ENCODE results near the gene ARFGEF3. TPM values are rescaled to one million over a fixed set of nuclear protein-coding genes. Genes with fewer than 3 reads are reported as not detected.
"Not testable (repeated sequence)": the region's sequence is repeated elsewhere in the genome, so short reads cannot be mapped to it uniquely, and the experiment has no call there.

ARFGEF3 gene
- total and polyA plus RNA-seq, 4 donors = 9.8 to 45.6 (median 19.9) TPM

DNA sequence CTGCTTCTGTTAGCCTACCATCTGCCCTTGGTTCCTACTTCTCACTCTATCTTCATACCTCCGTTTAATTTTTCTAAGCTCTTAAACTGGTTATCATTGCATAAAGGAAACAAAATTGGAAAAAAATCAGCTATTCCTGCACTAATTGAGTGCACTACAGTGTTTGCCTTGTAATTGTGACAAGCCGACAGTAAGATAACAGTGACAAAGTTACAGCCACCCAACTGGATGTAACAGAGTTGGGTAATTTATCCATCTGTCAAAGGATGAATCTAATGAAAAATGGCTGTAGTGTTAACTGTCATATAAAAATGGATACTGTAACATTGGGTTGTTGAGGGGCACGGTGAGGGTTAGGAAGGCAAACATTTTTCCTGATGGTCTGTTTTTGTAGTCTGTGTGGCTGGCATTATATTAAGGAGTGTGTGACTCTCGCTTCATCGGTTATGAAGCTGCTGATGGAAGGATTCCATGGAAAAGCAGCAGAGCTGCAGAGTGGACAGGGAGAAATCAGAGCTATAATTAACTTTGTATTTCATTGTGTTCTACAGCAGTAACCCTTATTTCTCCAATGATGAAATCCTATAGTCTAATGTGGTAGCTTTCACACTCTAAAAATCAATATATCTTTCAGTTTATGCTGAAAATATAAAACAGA is 43.8 kb downstream of the ARFGEF3 start:
- 67% methylated on average over 2 of the region's 5 CpGs for WGBS (ENCODE audit: insufficient coverage)

DNA sequence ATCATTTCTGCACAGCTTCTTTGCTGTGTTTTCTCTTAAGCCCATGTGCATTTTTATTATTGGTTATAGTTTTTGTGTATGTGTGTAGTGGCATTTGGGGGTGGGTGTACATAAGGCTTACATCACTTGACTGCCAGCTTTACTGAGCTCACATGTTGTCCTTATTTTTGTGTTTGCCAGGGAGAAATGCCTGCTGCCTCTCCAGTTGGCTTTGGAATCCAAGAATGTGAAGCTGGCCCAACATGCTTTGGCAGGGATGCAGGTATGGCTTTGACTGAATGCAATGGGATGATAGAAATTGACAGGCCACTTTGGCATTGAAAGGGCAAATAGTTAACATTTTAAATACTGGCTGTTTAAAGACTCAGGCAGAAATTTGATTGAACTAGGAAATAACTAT is 45.1 kb downstream of the ARFGEF3 start:
- no peak overlapping the region for H3K4me3 ChIP-seq (ENCODE audit: low read depth, low read length)
- no peaks in the 10 kb centered on the region for H3K9me3 ChIP-seq (ENCODE audit: control insufficient read depth, insufficient read depth, low read length)
- H3K27me3 ChIP-seq (ENCODE audit: control insufficient read depth, insufficient read depth, low read length) = no peaks in the 10 kb centered on the region
- peaks cover 4% of the 10 kb centered on the region for H3K4me1 ChIP-seq (ENCODE audit: control insufficient read depth, insufficient read depth, low read length)
- no peaks in the 10 kb centered on the region for H3K36me3 ChIP-seq (ENCODE audit: control insufficient read depth, insufficient read depth, low read length)
- peak in 2 of 6 donors; percentile 32 to 92 for DNase-seq (ENCODE audit: low read depth in 4 of 6, low spot score in 6 of 6)
- no peak overlapping the region for H3K27ac ChIP-seq (ENCODE audit: low read depth, low read length)

More for the DNA sequence above, 43.8 kb downstream of the ARFGEF3 start:
- Histone ChIP-seq H3K27ac (ENCODE audit: low read depth, low read length) (no peak overlapping the region), H3K4me3 (ENCODE audit: low read depth, low read length) (no peak overlapping the region), H3K36me3 (ENCODE audit: control insufficient read depth, insufficient read depth, low read length) (no peaks in the 10 kb centered on the region), H3K4me1 (ENCODE audit: control insufficient read depth, insufficient read depth, low read length) (peaks cover 4% of the 10 kb centered on the region), H3K9me3 (ENCODE audit: control insufficient read depth, insufficient read depth, low read length) (no peaks in the 10 kb centered on the region), H3K27me3 (ENCODE audit: control insufficient read depth, insufficient read depth, low read length) (no peaks in the 10 kb centered on the region)
- peak in 1 of 6 donors; percentile 67 for DNase-seq (ENCODE audit: low read depth in 4 of 6, low spot score in 6 of 6)

DNA sequence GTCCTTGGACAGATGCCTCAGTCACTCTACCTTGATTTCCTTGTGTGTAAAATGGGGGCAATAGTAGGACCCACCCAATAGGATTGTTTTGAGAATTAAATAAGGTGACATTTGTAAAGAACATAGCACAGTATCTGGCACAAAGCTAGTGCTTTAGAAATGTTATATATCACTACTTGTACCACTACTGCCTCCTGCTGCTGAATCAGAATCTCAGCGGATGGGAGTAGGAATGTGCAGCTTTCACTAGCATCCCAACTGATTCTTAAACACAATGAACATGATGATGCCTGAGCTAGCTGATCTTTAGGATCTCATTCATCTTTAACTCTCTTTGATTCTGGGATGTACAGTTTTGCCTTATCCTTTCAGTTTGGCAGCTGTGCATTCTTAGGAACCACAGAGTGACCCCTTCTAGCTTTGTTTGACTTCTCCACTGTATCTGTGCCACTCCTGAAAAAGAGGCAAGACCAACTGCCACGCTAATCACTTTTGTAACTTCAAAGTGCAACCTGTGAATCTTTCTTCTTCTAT is 49.4 kb downstream of the ARFGEF3 start:
- H3K36me3 ChIP-seq (ENCODE audit: control insufficient read depth, insufficient read depth, low read length) = no peaks in the 10 kb centered on the region
- DNase-seq (ENCODE audit: low read depth in 4 of 6, low spot score in 6 of 6) = no peak
- peaks cover 4% of the 10 kb centered on the region for H3K4me1 ChIP-seq (ENCODE audit: control insufficient read depth, insufficient read depth, low read length)
- H3K27me3 ChIP-seq (ENCODE audit: control insufficient read depth, insufficient read depth, low read length) = no peaks in the 10 kb centered on the region
- no peak overlapping the region for H3K4me3 ChIP-seq (ENCODE audit: low read depth, low read length)
- no CpG with 5 or more reads among the region's 2 CpGs for WGBS (ENCODE audit: insufficient coverage)
- no peaks in the 10 kb centered on the region for H3K9me3 ChIP-seq (ENCODE audit: control insufficient read depth, insufficient read depth, low read length)
- H3K27ac ChIP-seq (ENCODE audit: low read depth, low read length) = no peak overlapping the region

DNA sequence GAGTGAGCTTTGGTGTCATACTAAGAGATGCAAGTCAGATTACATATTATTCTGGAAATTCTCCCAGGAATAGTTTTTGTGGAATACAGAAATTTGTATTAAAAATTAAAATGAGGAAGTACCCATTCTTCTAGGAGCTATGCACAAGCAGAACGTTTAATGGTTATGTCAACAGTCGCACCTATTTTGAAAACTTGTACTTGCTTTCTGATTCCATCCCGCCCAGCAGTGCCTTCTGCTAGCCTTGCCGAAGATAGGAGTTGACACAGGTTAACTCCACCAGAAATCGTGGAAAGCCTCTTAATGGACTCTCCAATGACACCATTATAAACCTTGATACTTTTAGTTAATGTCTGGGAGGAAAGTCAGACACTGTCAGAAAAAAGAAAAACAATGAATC is 49.9 kb downstream of the ARFGEF3 start:
- H3K4me1 ChIP-seq (ENCODE audit: control insufficient read depth, insufficient read depth, low read length) = peaks cover 4% of the 10 kb centered on the region
- no peak overlapping the region for H3K27ac ChIP-seq (ENCODE audit: low read depth, low read length)
- DNase-seq (ENCODE audit: low read depth in 4 of 6, low spot score in 6 of 6) = no peak
- no peaks in the 10 kb centered on the region for H3K27me3 ChIP-seq (ENCODE audit: control insufficient read depth, insufficient read depth, low read length)
- H3K9me3 ChIP-seq (ENCODE audit: control insufficient read depth, insufficient read depth, low read length) = no peaks in the 10 kb centered on the region
- H3K4me3 ChIP-seq (ENCODE audit: low read depth, low read length) = no peak overlapping the region
- H3K36me3 ChIP-seq (ENCODE audit: control insufficient read depth, insufficient read depth, low read length) = no peaks in the 10 kb centered on the region
- 93% methylated on average over 2 of the region's 5 CpGs for WGBS (ENCODE audit: insufficient coverage)

DNA sequence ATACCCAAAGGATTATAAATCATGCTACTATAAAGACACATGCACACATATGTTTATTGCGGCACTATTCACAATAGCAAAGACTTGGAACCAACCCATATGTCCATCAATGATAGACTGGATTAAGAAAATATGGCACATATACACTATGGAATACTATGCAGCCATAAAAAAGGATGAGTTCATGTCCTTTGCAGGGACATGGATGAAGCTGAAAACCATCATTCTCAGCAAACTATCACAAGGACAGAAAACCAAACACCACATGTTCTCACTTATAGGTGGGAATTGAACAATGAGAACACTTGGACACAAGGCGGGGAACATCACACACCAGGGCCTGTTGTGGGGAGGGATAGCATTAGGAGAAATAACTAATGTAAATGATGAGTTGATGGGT is 50.8 kb downstream of the ARFGEF3 start:
- not testable (repeated sequence) for H3K4me1 ChIP-seq (ENCODE audit: control insufficient read depth, insufficient read depth, low read length); H3K4me3 ChIP-seq (ENCODE audit: low read depth, low read length); DNase-seq (ENCODE audit: low read depth in 4 of 6, low spot score in 6 of 6); H3K9me3 ChIP-seq (ENCODE audit: control insufficient read depth, insufficient read depth, low read length); H3K27me3 ChIP-seq (ENCODE audit: control insufficient read depth, insufficient read depth, low read length); H3K36me3 ChIP-seq (ENCODE audit: control insufficient read depth, insufficient read depth, low read length); H3K27ac ChIP-seq (ENCODE audit: low read depth, low read length)
- no CpG with 5 or more reads among the region's 2 CpGs for WGBS (ENCODE audit: insufficient coverage)

DNA sequence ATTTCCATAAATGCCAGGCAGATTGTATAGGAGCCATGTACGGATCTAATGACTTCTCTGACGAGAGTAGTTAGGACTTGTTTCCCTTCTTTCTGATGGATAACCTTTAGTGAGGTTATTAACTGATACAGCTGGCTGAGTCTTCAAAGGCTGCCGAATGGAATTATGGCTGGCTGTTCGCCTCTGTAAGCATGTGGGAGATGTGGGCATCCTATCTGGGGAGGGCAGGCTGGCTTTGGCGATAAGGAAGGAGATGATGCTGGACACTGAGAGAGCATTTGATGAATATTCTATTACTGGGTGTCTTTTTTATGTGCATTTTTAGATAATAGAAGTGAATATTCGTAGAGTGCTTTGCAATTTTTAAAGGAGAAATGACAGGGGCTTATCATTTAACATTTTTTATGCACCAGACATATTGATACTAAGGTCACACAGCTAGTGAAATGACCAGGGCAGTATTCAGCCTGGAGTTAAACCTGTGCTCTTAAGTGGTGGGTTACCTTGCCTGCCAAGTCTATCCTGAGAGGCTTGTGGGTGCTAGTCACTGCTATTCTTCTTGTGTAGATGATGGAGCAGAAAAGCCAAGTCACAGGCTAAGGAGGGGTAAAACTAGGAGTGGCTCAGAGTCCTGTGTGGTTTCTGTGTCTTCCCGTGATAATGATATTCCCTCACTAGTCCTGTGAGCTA is 53.5 kb downstream of the ARFGEF3 start:
- no peaks in the 10 kb centered on the region for H3K27me3 ChIP-seq (ENCODE audit: control insufficient read depth, insufficient read depth, low read length)
- no peaks in the 10 kb centered on the region for H3K9me3 ChIP-seq (ENCODE audit: control insufficient read depth, insufficient read depth, low read length)
- no peaks in the 10 kb centered on the region for H3K36me3 ChIP-seq (ENCODE audit: control insufficient read depth, insufficient read depth, low read length)
- no peaks in the 10 kb centered on the region for H3K4me1 ChIP-seq (ENCODE audit: control insufficient read depth, insufficient read depth, low read length)
- WGBS (ENCODE audit: insufficient coverage) = 50% methylated on average over 5 of the region's 7 CpGs
- H3K27ac ChIP-seq (ENCODE audit: low read depth, low read length) = no peak overlapping the region
- peak in 1 of 6 donors; percentile 57 for DNase-seq (ENCODE audit: low read depth in 4 of 6, low spot score in 6 of 6)
- no peak overlapping the region for H3K4me3 ChIP-seq (ENCODE audit: low read depth, low read length)

DNA sequence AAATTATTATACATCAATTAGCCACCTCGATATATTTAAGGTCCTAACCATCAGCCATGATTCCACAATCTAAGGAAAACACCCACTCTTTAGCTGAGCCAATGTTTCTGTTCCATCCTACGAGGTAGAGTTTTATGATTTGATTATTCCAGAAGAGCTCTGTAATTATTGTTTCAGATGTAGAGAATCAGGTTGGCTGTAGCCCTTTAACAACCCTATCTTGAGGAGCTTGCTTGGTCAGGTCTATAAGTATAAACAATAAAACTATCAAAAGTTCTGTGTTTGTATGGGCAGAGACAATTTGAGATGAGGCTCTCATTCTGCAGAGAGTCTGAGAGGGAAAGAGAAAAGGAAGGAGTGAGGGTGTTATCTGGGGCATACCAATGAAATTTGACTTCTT is 56.7 kb downstream of the ARFGEF3 start, which contains the start of gene PBOV1:
Gene PBOV1, minus strand, starts transcription at position 43 of the 400 bp plus-strand sequence. CDS start 96 bp downstream, outside the sequence.
- H3K4me1 ChIP-seq (ENCODE audit: control insufficient read depth, insufficient read depth, low read length) = no peaks in the 10 kb centered on the region
- no CpG with 5 or more reads among the region's 2 CpGs for WGBS (ENCODE audit: insufficient coverage)
- no peak within 1 kb of the TSS for H3K27ac ChIP-seq (ENCODE audit: low read depth, low read length)
- no peaks in the 10 kb centered on the region for H3K27me3 ChIP-seq (ENCODE audit: control insufficient read depth, insufficient read depth, low read length)
- no peaks in the 10 kb centered on the region for H3K36me3 ChIP-seq (ENCODE audit: control insufficient read depth, insufficient read depth, low read length)
- H3K4me3 ChIP-seq (ENCODE audit: low read depth, low read length) = no peak within 1 kb of the TSS
- no peak for DNase-seq (ENCODE audit: low read depth in 4 of 6, low spot score in 6 of 6)
- no peaks in the 10 kb centered on the region for H3K9me3 ChIP-seq (ENCODE audit: control insufficient read depth, insufficient read depth, low read length)

DNA sequence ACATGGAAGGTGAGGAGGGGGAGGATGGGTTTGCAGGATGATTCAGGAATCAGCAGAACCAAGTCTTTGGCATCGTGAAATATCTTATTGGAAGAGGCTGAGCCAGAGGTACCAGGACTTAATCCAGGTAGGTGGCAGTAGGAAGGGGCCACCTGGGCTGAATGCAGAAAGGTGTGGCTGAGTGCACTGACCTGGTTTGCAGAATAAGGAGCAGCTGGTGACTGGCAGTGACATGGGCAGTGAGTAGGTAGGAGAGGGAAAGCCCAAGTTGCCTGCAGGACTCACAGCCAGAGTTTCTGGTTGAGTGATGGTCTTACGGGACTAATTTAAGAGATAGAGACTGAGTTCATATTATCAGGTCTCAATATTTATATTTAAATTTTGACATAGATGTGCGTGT is 57.7 kb downstream of the ARFGEF3 start:
- H3K4me3 ChIP-seq (ENCODE audit: low read depth, low read length) = no peak overlapping the region
- H3K27me3 ChIP-seq (ENCODE audit: control insufficient read depth, insufficient read depth, low read length) = no peaks in the 10 kb centered on the region
- H3K27ac ChIP-seq (ENCODE audit: low read depth, low read length) = no peak overlapping the region
- WGBS (ENCODE audit: insufficient coverage) = 100% methylated on average over 1 of the region's 3 CpGs
- H3K36me3 ChIP-seq (ENCODE audit: control insufficient read depth, insufficient read depth, low read length) = no peaks in the 10 kb centered on the region
- H3K4me1 ChIP-seq (ENCODE audit: control insufficient read depth, insufficient read depth, low read length) = no peaks in the 10 kb centered on the region
- DNase-seq (ENCODE audit: low read depth in 4 of 6, low spot score in 6 of 6) = no peak
- no peaks in the 10 kb centered on the region for H3K9me3 ChIP-seq (ENCODE audit: control insufficient read depth, insufficient read depth, low read length)

DNA sequence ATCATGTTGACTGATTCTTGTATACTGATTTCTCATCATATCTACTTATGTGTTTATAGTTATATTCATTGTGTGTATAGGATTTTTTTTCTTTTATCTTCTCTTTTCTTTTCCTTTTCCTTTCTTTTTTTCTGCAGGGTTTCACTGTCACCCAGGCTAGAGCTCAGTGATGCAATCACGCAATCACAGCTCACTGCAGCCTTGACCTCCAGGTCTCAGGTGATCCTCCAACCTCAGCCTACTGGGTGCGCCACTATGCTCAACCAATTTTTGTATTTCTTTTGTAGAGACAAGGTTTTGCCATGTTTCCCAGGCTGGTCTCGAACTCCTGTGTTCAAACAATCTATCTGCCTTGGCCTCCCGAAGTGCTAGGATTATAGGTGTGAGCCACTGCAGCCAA is 58.2 kb downstream of the ARFGEF3 start:
- Histone ChIP-seq H3K27ac (ENCODE audit: low read depth, low read length) (no peak overlapping the region), H3K4me1 (ENCODE audit: control insufficient read depth, insufficient read depth, low read length) (no peaks in the 10 kb centered on the region)
- 100% methylated on average over 2 of the region's 4 CpGs for WGBS (ENCODE audit: insufficient coverage)

More for the DNA sequence above, 58.2 kb downstream of the ARFGEF3 start:
- DNase-seq (ENCODE audit: low read depth in 4 of 6, low spot score in 6 of 6) = no peak
- Histone ChIP-seq H3K27me3 (ENCODE audit: control insufficient read depth, insufficient read depth, low read length) (no peaks in the 10 kb centered on the region), H3K9me3 (ENCODE audit: control insufficient read depth, insufficient read depth, low read length) (no peaks in the 10 kb centered on the region), H3K4me3 (ENCODE audit: low read depth, low read length) (no peak overlapping the region), H3K36me3 (ENCODE audit: control insufficient read depth, insufficient read depth, low read length) (no peaks in the 10 kb centered on the region)

Data from spinal cord (tissue), 10 donors.